GM21390 (cell line): ENCODE results near the gene GLYAT.

Experiments used
- ATAC-seq: cut with Tn5 transposase; IDR thresholded peaks from one replicate; pipeline ENCODE4 v1.9.1; 2021; ENCODE audit not compliant: unreplicated experiment

Gene GLYAT

GRCh38 chr11:58731819-58732218 is at the start of gene GLYAT:
TSS of gene GLYAT (minus strand) at chr11:58731943. CDS start at chr11:58724496, 7,447 bp downstream.
- ATAC-seq, result no peak

GRCh38 chr11:58781345-58781744 is 49.6 kb upstream of the GLYAT start:
- ATAC-seq, result no peak

- ATAC-seq, result no peak
These were observed 48.8 kb upstream of the GLYAT start for GRCh38 chr11:58780578-58780977.

- no peak for ATAC-seq
These were observed 45.4 kb upstream of the GLYAT start for GRCh38 chr11:58776891-58777710.

- ATAC-seq, result no peak
These were observed 43.4 kb upstream of the GLYAT start for GRCh38 chr11:58775066-58775708.

GRCh38 chr11:58774164-58774593 is 42.4 kb upstream of the GLYAT start:
- no peak for ATAC-seq

- no peak for ATAC-seq
These were observed 41.6 kb upstream of the GLYAT start for GRCh38 chr11:58773337-58773736.

GRCh38 chr11:58772329-58773285 is 40.9 kb upstream of the GLYAT start:
- no peak for ATAC-seq

- no peak for ATAC-seq
These were observed 39.7 kb upstream of the GLYAT start for GRCh38 chr11:58771458-58771855.

- ATAC-seq, result no peak
These were observed 39.1 kb upstream of the GLYAT start for GRCh38 chr11:58770627-58771457.

GRCh38 chr11:58770166-58770565 is 38.4 kb upstream of the GLYAT start:
- ATAC-seq, result no peak

- ATAC-seq, result no peak
These were observed 37.6 kb upstream of the GLYAT start for GRCh38 chr11:58769308-58769707.

- no peak for ATAC-seq
These were observed 36.4 kb upstream of the GLYAT start for GRCh38 chr11:58768137-58768536.

GRCh38 chr11:58765078-58765477 is 33.3 kb upstream of the GLYAT start:
- no peak for ATAC-seq

- no peak for ATAC-seq
These were observed 31.4 kb upstream of the GLYAT start for GRCh38 chr11:58763120-58763490.

GRCh38 chr11:58762284-58763119 is 30.8 kb upstream of the GLYAT start:
- ATAC-seq, result no peak

- ATAC-seq, result no peak
These were observed 25.7 kb upstream of the GLYAT start for GRCh38 chr11:58757439-58757838.

GRCh38 chr11:58745705-58746364 is 14.1 kb upstream of the GLYAT start:
- no peak for ATAC-seq
